ENCODE data around the gene R3HDM2.
"Not testable (repeated sequence)": the region's sequence is repeated elsewhere in the genome, so short reads cannot be mapped to it uniquely, and the experiment has no call there.

The R3HDM2 gene

DNA sequence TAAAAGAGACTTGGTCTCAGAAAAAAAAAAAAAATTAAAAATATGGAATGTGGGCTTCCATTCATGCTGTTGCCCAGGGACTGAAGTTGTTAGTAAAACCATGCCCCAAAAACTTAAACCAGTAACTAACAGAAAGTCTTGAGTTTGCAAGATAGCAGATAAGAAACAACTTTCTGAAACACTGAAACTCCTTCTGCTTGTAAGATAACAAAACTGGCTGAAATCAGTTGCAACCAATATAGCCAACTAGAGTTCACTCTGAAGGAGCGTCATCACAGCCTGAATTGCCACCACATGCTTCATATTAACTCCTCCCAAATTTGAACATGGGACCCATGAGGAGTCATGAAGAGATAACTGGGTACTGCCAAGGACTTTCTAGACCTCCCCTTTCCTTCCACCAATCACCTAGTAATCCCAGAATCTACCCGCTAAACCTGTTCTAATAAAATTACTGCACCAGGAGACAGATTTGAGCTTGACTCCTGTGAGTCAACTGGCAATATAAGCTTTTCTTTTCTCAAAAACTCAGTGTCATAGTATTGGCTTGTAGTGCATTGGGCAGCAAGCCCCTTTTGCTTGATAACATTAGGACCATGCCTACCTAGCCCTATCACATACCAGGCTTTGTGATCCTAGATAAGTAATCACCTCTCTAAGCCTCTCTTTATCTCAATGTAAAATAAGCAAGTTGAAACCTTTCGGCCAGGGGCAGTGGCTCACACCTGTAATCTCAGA, 53.6 kb downstream of the R3HDM2 start:
- no peak for DNase-seq (ENCODE audit: low read depth)

DNA sequence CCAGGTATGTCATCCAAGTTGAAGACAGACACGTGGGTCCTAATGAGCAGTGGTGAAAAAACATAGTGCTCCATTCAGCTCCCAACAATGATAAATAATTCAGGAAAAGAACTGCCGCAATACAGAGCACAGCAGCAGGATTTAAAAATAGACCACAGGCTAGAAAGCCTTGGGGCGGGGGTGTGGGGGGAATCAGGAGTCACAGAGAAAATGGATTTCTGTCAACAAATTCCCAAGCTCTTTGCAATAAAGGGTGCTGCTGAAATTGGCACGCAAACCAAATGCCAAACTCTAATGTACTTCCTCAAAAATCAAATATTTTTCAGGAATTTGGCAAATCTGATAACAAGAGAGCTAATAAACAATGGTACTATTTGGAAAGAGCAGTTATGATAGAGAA, 58.6 kb downstream of the R3HDM2 start:
- no peak for DNase-seq (ENCODE audit: low read depth)

DNA sequence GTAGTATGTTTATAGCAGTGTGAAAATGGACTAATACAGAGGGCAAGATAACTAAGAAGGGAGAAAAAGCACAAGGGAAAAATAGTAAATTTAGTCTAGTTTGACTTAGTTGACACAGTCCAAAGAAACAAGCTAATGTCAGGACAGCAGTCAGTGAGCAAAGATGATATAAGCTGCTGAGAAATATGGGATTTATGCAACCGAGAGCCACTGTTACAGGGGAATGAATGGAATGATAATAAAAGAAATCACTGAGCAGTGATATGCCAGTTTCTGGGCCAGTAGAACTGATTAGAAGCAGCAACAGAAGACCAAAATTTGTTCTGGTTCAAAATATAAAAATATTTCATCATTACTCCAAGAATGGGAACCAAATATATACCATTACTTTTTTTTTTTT, 60.1 kb downstream of the R3HDM2 start:
- DNase-seq (ENCODE audit: low read depth) = no peak

DNA sequence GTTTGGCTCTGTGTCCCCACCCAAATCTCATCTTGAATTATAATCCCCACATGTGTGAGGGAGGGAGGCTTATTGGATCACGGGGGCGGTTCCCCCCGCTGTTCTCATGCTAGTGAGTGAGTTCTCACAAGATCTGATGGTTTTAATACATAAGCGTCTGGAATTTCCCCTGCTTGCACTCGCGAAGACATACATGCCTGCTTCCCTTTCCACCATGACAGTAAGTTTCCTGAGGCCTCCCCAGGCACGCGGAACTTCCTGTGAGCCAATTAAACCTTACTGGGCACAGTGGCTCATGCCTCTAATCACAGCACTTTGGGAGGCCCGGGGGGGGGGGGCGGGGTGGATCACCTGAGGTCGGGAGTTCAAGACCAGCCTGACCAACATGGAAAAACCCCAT, 60.8 kb downstream of the R3HDM2 start:
- DNase-seq (ENCODE audit: low read depth) = no peak

DNA sequence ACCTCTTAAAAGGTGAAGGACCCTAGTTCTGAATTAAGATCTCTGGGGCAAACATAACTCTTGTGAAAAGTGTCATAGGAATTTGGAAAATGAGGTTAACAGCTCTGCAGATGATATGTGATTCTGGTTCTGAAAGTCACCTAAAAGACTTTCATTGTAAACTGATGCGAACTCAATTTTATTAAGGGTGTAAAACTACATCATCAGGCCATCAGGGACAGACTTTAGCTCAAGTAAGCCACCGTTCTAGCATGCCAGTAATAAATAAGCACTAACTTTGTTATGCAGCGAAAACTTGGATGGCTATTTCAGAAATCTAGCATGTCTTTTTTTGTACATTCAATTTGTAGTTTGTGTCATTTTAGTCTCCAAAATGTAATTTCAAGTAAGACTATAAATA, 61.6 kb downstream of the R3HDM2 start:
- no peak for DNase-seq (ENCODE audit: low read depth)

DNA sequence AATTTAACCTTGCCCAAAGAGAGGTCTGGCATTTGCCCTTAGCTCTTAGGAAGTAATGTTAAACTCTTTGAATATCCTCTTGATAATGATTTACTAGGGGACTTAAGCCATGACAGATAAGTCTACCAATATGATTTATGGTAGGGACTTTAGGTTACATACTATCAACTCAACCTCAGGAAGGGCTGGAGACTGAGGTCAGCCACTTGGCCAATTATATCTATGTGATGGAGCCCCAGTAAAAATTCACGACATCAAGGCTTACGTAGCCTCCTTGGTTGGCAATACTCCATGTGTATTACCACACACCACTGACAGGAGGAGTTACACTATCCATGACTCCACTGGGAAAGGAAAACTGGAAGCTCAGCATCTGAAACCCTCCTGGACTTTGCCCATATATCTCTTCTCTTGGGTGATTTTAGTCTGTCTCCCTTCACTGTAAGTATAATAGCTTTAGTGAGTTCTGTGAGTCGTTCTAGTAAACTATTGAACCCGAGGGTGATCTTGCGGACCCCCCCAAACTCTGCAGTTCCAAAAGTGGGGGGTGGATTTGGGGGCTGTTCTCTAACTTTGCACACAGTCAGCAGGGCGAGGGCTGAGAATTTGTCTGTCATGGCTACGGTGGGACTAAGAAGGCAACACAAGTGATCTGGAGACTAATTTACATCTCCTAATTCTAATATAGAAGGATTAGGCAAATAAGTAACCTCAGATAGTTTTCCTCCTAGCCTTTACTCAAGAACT, 62.3 kb downstream of the R3HDM2 start:
- DNase-seq (ENCODE audit: low read depth) = no peak

DNA sequence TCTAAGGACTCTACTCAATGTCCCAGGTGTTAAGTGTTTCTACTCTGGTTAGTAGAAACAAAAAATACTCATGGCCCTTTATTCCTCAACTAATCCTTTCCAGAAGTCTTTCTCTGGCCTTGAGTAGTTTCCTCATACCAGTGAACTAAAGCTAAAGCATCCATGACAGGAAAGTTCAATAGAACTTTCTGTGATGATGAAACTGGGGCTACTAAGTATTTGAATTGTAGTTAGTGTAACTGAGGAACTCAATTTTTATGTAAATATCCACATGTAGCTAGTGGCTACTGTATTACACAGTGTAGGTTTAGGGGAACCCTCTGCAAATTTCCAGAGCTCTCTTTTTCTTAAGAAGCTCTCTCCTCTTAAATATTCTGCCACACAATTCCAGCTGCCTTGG, 63.7 kb downstream of the R3HDM2 start:
- DNase-seq (ENCODE audit: low read depth) = no peak

DNA sequence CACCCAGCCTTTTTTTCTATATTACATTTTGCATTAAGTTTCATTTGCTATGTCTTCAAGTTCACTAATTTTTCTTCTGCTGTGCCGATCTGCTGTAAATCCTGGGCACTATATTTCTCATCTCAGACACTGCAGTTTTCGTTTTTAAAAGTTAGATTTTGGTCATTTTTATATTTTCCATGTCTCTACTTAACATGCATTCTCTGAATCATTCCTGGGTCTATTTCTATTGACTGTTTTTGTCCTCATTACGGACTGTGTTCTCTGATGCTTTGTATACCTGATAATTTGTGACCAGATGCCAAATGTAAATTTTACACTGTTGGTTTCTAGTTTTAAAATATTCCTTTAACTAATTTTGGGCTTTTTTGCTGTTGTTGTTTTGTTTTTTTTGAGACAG, 64.5 kb downstream of the R3HDM2 start:
- no peak for DNase-seq (ENCODE audit: low read depth)

DNA sequence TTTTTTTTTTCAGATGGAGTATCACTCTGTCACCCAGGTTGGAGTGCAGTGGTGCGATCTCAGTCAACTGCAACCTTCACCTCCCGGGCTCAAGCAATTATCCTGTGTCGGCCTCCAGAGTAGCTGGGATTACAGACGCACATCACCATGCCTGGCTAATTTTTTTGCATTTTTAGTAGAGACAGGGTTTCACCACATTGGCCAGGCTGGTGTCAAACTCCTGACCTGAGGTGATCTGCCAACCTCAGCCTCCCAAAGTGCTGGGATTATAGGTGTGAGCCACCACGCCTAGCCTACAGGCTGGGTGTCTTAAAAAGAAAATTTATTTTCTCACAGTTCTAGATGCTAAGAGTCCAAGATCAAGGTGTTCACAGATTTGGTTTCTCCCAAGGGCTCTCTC, 66.7 kb downstream of the R3HDM2 start:
- DNase-seq (ENCODE audit: low read depth) = not testable (repeated sequence)

DNA sequence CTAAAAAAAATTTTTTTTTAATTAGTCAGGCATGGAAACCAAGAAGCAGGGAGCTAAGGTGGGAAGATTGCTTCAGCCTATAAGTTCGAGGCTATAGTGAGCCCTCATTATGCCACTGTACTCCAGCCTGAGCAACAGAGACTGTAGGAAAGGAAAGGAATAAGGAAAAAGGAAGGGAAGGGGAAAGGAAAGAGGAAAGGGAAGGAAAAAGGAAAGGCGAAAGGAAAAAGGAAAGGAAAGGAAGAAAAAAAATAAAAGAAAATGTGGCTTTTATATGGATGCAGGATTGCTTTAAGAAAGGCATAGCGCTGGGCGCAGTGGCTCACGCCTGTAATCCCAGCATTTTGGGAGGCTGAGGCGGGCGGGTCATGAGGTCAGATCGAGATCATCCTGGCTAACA, 70.4 kb downstream of the R3HDM2 start:
- no peak for DNase-seq (ENCODE audit: low read depth)

DNA sequence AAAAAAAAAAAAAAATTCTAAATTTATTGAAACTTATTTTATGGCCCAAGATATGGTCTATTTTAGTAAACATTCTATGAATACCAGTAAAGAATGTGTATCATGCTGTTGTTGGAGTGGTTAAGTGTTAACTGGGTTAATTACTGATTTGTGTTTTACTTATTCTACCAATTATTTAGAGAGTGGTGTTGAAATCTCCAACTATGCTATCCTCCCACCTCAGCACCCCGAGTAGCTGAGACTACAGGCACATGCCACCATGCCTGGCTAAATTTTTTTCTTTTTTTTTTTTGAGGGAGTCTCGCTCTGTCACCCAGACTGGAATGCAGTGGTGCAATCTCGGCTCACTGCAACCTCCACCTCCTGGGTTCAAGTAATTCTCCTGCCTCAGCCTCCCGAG, 72.2 kb downstream of the R3HDM2 start:
- DNase-seq (ENCODE audit: low read depth) = no peak

DNA sequence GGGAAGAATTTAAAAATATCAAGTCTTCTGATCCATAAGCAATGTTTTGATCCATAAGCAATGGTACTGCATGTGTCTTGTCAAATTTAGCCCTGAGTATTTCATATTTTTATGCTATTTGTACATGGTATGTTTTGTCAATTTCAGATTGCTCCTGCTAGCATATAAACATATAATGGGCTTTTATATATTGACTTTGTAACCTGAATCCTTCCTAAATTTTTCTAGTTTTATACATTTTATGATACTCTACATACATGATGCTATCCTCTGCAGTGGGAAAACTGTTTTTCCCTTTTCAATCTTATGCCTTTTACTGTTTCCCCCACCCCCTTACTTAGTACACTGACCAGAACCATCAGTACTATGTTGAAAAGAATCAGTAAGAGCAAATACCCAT, 75.1 kb downstream of the R3HDM2 start:
- DNase-seq (ENCODE audit: low read depth) = no peak

DNA sequence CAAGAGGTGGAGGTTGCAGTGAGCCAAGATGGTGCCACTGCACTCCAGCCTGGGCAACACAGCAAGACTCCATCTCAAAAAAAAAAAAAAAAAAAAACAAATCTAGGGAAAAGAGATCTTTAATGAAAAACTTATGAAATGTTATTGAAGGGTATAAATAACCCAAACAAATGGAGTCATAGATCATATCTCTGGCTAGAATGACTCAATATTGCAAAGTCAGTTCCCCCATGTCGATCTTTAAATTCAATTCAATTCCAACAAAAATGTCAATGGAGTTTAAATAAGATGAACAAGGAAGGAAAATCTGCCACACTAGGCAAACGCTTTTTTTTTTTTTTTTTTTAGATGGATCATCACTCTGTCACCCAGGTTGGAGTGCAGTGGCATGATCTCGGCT, 78.7 kb downstream of the R3HDM2 start:
- no peak for DNase-seq (ENCODE audit: low read depth)

DNA sequence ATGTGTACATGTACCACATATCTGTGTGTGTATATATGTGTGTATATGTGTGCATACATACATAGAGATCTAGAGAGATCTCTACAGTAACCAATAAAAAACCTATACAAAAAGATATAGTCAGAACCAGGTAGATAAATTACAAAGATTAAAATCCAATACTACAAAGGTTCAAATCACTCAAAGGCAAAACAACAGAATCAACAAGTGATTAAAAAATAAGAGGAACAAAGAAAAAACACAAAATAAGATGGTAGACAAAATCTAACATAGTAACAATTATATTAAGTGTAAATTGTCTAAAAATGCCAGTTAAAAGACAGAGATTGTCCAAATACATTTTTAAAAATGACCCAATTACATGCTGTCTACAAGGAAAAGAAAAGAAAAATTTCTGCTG, 83.6 kb downstream of the R3HDM2 start:
- no peak for DNase-seq (ENCODE audit: low read depth)

DNA sequence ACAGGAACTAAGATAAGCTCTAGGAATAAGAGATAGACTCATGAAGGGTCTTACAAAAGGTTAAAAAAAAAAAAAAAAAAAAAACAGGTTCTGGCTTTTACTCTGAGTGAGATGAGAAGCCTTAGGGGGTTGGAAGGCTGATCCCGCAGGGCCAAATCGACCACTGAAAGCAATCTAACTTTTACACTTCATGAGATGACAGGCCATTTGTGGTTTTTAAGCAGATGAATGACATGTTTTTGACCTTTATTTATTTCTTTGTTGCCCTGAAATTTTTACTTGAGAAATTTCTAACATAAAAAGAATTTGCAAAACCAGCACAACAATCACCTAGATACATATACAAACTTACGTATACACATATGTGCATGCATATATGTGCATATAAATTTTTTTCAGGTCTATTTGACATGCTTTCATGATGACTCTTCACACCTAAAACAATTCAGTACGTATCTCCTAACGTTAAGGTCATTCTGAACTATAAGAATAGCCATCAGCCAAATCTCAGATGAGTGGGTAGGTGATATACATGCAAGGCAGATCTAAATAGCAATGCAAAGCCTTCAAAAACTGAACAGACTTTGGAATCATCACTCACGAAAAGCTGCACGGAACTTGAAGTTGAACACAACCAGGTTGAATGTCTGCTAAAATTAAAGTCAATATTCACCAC, 87.0 kb downstream of the R3HDM2 start:
- DNase-seq (ENCODE audit: low read depth) = no peak

DNA sequence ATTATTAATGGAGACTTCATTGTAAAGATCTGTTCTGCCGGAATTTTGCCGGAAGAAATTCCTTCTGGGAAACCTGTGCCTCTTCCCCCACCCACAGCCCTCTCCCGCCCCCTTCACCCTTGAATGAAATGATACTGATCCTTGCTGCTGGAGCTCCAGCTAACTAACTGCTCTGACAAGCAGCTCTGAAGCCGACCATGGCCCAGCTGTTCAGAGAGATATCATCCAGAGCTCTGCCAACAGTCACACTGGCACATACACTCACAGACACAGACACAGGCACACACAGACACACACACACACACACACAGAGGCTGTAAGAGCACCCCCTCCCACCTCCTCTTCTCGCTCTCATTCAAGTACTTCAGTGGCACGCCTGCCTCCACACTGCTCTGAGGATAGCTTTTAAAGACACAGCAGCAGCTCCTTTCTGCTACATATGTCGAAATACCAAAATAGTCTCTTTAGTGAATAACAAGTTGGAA, 88.6 kb downstream of the R3HDM2 start:
- no peak for DNase-seq (ENCODE audit: low read depth)

DNA sequence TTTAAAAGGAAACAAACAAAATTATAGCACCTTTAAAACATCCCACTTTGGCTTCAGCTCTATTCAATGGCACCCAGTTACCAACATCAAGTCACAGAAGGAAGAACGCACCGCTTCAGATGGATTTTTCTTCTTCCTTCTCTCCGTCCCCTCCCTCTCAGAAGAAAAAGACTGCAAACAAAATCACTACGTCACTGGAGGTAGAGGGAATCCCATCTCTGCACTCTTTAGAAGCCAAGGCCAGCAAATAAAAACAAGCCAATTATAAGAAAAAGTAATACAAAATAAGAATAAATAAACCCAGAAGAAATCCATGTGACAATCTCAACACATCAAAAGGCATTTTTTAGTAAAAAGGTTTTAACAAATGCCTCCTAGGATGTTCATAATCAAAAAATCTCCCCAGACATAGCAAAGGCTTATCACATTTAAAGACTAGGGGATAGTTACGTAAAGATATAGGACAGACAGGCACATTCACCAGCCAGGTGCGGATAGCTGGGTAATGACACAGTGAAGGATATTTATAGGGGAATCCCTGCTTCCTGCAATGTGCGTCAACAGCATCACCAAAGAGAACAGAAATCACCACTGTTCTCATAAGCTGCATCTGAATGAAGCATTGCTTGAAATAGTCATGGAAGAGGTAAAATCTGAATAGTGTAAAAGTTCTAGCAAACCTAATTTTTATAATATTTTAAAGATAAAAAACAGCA, 89.4 kb downstream of the R3HDM2 start:
- no peak for DNase-seq (ENCODE audit: low read depth)

DNA sequence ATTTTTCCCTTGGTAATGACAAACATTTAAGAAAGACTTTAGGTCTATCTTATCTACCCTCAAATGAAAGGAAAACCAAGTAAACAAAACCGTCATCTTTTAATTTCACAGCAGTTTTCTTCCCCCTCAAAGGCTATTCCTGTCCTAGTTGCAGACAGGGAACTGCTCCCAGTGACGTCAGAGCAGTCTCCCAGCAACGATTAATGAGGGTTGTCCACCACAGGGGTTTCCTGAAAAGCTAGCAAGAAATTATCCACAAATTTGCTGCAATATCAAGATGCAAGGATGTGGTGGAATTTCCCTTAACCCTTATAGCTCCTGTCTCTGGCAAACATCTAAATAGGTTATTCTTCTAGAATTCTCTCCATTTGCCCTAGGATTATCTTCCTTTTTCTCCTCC, 90.7 kb downstream of the R3HDM2 start:
- DNase-seq (ENCODE audit: low read depth) = no peak

DNA sequence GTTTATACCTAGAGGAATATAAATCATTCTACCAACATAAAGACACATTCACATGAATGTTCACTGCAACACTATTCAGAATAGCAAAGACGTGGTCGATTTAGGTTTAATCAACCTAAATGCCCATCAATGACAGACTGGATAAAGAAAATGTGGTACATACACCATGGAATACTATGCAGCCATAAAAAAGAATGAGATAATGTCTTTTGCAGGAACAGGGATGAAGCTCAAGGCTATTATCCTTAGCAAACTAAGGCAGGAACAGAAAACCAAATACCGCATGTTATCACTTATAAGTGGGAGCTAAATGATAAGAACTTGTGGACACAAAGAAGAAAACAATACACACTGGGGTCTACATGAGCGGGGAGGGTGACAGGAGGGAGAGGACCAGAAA, 94.5 kb downstream of the R3HDM2 start:
- DNase-seq (ENCODE audit: low read depth) = not testable (repeated sequence)

DNA sequence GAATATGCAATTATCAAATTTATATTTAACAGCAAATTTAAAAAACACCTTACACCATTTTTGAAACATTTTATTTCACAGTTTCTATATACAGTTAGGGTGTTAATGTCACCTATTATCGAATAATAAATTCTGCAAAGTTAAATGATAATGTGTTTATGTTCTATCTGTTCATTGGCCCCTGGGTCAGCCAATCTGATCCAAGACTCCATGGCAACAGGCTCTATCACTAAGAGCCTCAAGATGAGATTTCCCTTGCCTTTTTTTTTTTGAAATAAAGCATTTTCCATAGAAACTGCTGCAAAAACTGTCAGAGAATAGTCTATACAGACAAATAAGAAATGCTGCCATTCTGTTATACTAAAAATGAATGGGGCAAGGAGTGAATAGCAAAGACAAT, 96.6 kb downstream of the R3HDM2 start:
- DNase-seq (ENCODE audit: low read depth) = no peak

DNA sequence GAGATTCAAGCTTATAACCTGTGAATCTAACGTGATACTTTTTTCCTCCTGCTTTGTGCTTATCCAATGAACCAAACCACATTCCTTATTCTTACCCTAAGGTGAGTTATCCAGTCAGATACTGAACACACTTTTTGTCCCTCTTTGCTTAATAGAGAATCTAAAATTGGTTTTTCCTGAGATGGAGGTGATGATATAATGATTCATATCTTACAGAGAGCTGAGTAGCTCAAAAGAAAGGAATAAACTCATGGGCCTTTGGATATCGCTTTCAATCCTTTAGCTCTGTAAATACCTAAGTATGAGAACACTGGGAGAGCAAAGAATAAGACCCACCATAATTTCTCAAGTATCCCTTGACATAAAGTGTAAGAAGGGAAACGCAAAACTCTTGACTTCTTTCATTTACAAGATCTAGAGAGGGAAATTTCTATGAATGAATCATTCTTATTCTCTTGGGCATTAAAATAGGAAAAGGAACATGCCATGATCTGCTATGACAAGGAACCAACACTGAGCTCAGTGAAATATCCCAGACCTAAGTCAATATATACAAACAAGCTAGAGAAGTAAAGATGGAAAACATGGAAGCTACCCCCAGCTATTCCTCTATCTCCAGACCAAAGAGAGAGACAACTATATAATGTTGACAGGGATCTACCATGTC, 98.1 kb downstream of the R3HDM2 start:
- DNase-seq (ENCODE audit: low read depth) = no peak

DNA sequence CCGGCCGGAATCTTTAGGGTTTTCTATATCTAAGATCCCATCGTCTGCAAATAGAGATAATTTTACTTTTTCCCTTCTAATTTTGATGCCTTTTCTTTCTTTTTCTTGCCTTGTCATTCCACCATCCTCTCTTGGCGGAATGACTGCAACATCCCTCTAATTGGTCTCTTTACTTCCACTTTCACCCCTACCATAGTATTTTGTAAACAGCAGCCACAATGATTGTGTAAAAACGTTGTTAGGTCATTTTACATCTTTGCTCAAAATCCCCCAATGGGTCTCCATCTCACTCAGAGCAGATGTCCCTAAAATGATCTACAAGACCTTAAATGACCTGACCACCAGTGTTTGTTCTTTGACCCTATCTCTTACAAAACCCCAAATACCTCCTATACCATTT, 99.9 kb downstream of the R3HDM2 start:
- DNase-seq (ENCODE audit: low read depth) = no peak

All from stimulated activated CD8-positive, alpha-beta memory T cell treated with anti-CD3 and anti-CD28 coated beads, Interleukin-12 subunit alpha, Interleukin-12 subunit beta, amount 100 ng/mL, for 1 hour (primary cell).